GM18508 (cell line): ENCODE results near the gene RBM14.

Source experiments
- ATAC-seq: cut with Tn5 transposase; IDR thresholded peaks from one replicate; pipeline ENCODE4 v1.9.1; 2021; ENCODE audit warnings: moderate number of reproducible peaks; ENCODE audit not compliant: insufficient read depth, unreplicated experiment

RBM14 gene

DNA sequence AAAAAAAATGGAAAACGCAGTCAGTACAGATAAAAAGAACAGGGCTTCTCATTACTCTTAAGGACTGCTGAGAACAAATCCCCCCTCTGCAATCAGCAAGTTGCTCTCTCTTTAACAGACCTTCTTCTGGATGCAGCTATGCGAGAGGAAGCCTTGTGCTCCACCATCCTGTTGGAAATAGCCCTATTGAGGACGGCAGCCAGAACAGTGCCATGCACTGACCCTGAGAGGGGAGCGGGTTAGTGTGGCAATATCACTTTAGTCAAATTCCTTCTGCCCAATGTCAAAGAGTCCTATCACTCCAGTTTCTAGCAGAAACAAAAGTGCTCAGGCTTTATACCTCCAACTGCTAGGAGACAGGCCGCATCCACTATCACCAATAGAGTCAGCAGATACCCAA is 54.4 kb downstream of the RBM14 start:
- ATAC-seq, result no peak

DNA sequence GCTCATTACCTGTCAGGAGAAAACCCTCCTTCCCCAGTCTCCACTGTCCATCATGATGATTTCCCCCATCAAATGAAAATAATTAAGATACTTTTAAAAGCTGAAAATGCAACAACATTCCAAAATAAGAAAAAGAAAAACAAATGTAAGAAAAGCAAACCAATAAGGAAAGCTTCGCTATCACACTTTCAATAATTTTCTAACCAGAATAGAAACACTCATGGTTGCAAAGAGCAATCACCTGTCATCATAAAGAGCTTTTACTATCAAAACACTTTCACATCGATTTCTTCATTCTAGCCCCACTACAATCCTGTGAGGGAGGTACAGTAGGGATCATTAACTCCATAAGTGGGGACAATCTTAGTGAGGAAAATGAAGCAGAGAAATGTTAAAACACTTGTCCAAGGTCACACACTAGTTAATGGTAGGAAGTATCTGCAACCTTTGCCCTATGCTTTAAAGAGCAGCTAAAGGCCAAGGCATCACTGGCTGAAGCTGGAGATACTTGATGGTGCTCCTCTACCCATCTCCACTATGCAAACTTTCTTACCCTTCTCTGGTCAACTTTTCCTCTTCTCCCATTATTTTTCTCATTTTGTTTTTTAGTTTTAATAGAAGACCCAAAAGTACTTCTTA is 58.7 kb downstream of the RBM14 start:
- ATAC-seq, result no peak

DNA sequence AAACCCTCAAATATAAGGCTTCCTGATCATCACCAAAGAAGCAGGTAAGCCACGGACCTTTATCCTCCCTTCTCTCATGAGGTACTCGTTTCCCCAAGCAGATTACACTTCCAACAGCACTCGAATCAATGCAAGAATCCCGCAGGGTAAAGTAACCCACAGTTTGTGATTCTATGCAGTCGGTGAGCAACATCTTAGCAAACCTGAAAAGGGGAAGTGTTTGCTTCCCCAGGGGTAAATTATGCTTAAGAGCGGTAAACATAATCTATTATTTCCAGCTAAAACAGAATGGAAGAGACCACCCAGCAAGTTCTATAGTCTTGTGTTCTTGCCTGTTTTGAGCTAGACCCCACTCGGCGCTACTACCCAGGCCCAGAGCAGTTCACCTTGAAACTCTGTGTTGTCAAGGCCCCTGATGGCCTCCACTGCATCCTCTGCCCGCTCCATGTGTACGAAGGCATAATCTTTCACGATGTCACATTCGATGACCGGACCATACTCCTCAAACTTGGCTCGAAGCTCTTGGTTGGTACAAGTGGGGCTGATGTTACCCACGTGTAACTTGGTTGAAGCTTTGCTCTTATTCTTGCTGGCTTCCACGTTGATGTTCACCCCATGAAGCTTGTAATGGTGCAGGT is 60.0 kb downstream of the RBM14 start:
- ATAC-seq, result no peak
